SK-N-SH (cell line): ENCODE results near the gene ZNF445. TPM values are rescaled to one million over a fixed set of nuclear protein-coding genes. Genes with fewer than 3 reads are reported as not detected.
A peak's percentile ranks its signal among the peaks of the same experiment; 100 is the strongest.

Experiments
- CTCF ChIA-PET: fragments of 300-600, 350-600 bp; formaldehyde crosslinking; extraction: SDS; loops from one replicate; lab custom pipeline; 2021; lab: Yijun Ruan, JAX
- POLR2A ChIA-PET: fragments of 350-600 bp; sonication (Branson Sonifier 250); formaldehyde crosslinking; extraction: SDS; loops from one replicate; lab custom pipeline; 2020; ENCODE audit warnings: antibody characterized with exemption, inconsistent platforms; lab: Yijun Ruan, JAX
- DNase-seq: peaks from one replicate; pipeline ENCODE4 v3.0.0; 2012
- H2AFZ ChIP-seq: fragments of 200-600 bp; sonication (generic); 2 replicates; pipeline ENCODE4 v1.8.1; 2016; ENCODE audit warnings: antibody characterized with exemption, mild to moderate bottlenecking, low read depth
- H3F3A ChIP-seq: fragments of 200-600 bp; sonication (generic); replicated peaks from 2 replicates; pipeline ENCODE3; 2016; ENCODE audit warnings: antibody characterized with exemption, mild to moderate bottlenecking; ENCODE audit not compliant: insufficient read depth
- H3K27ac ChIP-seq, 2 experiments: fragments of 200-500 bp in 1 of 2; fragments of 200-600 bp in 1 of 2; sonication (Bioruptor generic) in 1 of 2; sonication (generic), shearing (Covaris generic) in 1 of 2; 2 replicates each; pipeline versions ENCODE4 v1.5.1 to v1.6.1; 2014 to 2016; ENCODE audit warnings: low read depth in 2 of 2, inconsistent platforms in 1 of 2, low read length in 1 of 2, mild to moderate bottlenecking in 1 of 2, mixed read lengths in 1 of 2
- H3K27me3 ChIP-seq: fragments of 200-600 bp; sonication (generic), shearing (Covaris generic); 2 replicates; pipeline ENCODE4 v1.6.1; 2016; ENCODE audit warnings: mixed run types; ENCODE audit not compliant: insufficient read depth
- H3K36me3 ChIP-seq, 2 experiments: fragments of 200-500 bp in 1 of 2; fragments of 200-600 bp in 1 of 2; sonication (Bioruptor generic) in 1 of 2; sonication (generic) in 1 of 2; replicated peaks in 1 of 2; 2 replicates each; pipeline versions ENCODE3 to v1.5.1; 2014 to 2016; ENCODE audit warnings: low read length in 1 of 2, mild to moderate bottlenecking in 1 of 2; ENCODE audit not compliant: insufficient read depth in 2 of 2, control insufficient read depth in 1 of 2
- H3K4me1 ChIP-seq, 2 experiments: fragments of 200-500 bp in 1 of 2; fragments of 200-600 bp in 1 of 2; sonication (Bioruptor generic) in 1 of 2; sonication (generic), shearing (Covaris generic) in 1 of 2; 2 replicates each; pipeline versions ENCODE4 v1.5.1 to v1.6.1; 2014 to 2016; ENCODE audit warnings: low read depth in 1 of 2, low read length in 1 of 2, mixed run types in 1 of 2; ENCODE audit not compliant: insufficient read depth in 2 of 2, control insufficient read depth in 1 of 2
- H3K4me2 ChIP-seq: fragments of 200-600 bp; sonication (generic), shearing (Covaris generic); 2 replicates; pipeline ENCODE4 v1.6.1; 2017; ENCODE audit warnings: mixed run types
- H3K4me3 ChIP-seq, 2 experiments: fragments of 200-500 bp in 1 of 2; fragments of 200-600 bp in 1 of 2; sonication (Bioruptor generic) in 1 of 2; sonication (generic), shearing (Covaris generic) in 1 of 2; 2 replicates each; pipeline versions ENCODE4 v1.5.1 to v1.8.1; 2014 to 2016; ENCODE audit warnings: low read depth in 2 of 2, inconsistent platforms in 1 of 2, low read length in 1 of 2, mild to moderate bottlenecking in 1 of 2, mixed read lengths in 1 of 2, moderate library complexity in 1 of 2
- H3K79me2 ChIP-seq: fragments of 200-600 bp; sonication (generic); 2 replicates; pipeline ENCODE4 v1.8.1; 2017; ENCODE audit warnings: mild to moderate bottlenecking; ENCODE audit not compliant: insufficient read depth
- H3K9ac ChIP-seq: fragments of 200-600 bp; sonication (generic); 2 replicates; pipeline ENCODE4 v1.6.1; 2017; ENCODE audit warnings: mixed run types
- H3K9me2 ChIP-seq: fragments of 200-600 bp; sonication (generic); 2 replicates; pipeline ENCODE4 v1.6.1; 2017; ENCODE audit warnings: mixed run types
- H3K9me3 ChIP-seq: fragments of 200-600 bp; sonication (generic); 2 replicates; pipeline ENCODE4 v1.6.1; 2017; ENCODE audit warnings: mixed run types, mild to moderate bottlenecking, moderate library complexity
- H4K20me1 ChIP-seq: fragments of 200-600 bp; sonication (generic); 2 replicates; pipeline ENCODE4 v1.6.1; 2017; ENCODE audit warnings: mild to moderate bottlenecking, mixed run types; ENCODE audit not compliant: insufficient read depth
- ELF1 ChIP-seq: IDR thresholded peaks from 2 replicates; pipeline ENCODE4 v1.4.0; 2012
- EP300 ChIP-seq, 2 experiments: IDR thresholded peaks; 2 replicates each; pipeline versions ENCODE4 v1.4.0 to v1.6.1; 2012; ENCODE audit warnings: borderline replicate concordance in 1 of 2, low read depth in 1 of 2, low read length in 1 of 2
- FOSL2 ChIP-seq: IDR thresholded peaks from 2 replicates; pipeline ENCODE4 v1.4.0; 2012; ENCODE audit warnings: low read depth, mild to moderate bottlenecking, moderate library complexity, borderline replicate concordance
- FOXJ3 ChIP-seq: sonication (generic); formaldehyde crosslinking; IDR thresholded peaks from 2 replicates; pipeline ENCODE4 v1.5.1; 2020; ENCODE audit warnings: mild to moderate bottlenecking, missing genetic modification reagents
- FOXM1 ChIP-seq: IDR thresholded peaks from 2 replicates; pipeline ENCODE4 v1.4.0; 2012; ENCODE audit warnings: low read depth, mild to moderate bottlenecking
- GATA2 ChIP-seq: sonication (generic); formaldehyde crosslinking; IDR thresholded peaks from 2 replicates; pipeline ENCODE4 v1.5.0; 2020; ENCODE audit warnings: mild to moderate bottlenecking, missing genetic modification reagents
- JUND ChIP-seq: IDR thresholded peaks from 2 replicates; pipeline ENCODE4 v1.4.0; 2012
- MEF2A ChIP-seq: IDR thresholded peaks from 2 replicates; pipeline ENCODE4 v1.4.0; 2012; ENCODE audit warnings: low read depth, borderline replicate concordance
- NFIC ChIP-seq: IDR thresholded peaks from 2 replicates; pipeline ENCODE4 v1.4.0; 2012; ENCODE audit warnings: borderline replicate concordance
- RAD21 ChIP-seq: IDR thresholded peaks from 2 replicates; pipeline ENCODE4 v1.6.1; 2012; ENCODE audit warnings: mild to moderate bottlenecking, low read length
- RCOR1 ChIP-seq: fragments of 150-350 bp; IDR thresholded peaks from 2 replicates; pipeline ENCODE4 v1.6.1; 2017; ENCODE audit warnings: antibody characterized with exemption, low read length
- RFX5 ChIP-seq: IDR thresholded peaks from 2 replicates; pipeline ENCODE4 v1.6.1; 2012; ENCODE audit warnings: mild to moderate bottlenecking, improper control_type of control experiment, low read length
- RXRA ChIP-seq: IDR thresholded peaks from 2 replicates; pipeline ENCODE4 v1.4.0; 2012; ENCODE audit warnings: low read depth, mild to moderate bottlenecking, borderline replicate concordance
- SIN3A ChIP-seq: IDR thresholded peaks from 2 replicates; pipeline ENCODE4 v1.6.1; 2012; ENCODE audit warnings: low read depth, mild to moderate bottlenecking, low read length, moderate library complexity, borderline replicate concordance
- SMC3 ChIP-seq: IDR thresholded peaks from 2 replicates; pipeline ENCODE4 v1.6.1; 2012; ENCODE audit warnings: low read depth, low read length, improper control_type of control experiment
- TCF12 ChIP-seq: IDR thresholded peaks from 2 replicates; pipeline ENCODE4 v1.4.0; 2012
- TEAD4 ChIP-seq: IDR thresholded peaks from 2 replicates; pipeline ENCODE4 v1.4.0; 2012; ENCODE audit warnings: mild to moderate bottlenecking, borderline replicate concordance; ENCODE audit not compliant: insufficient read depth
- YY1 ChIP-seq: IDR thresholded peaks from 2 replicates; pipeline ENCODE4 v1.4.0; 2012; ENCODE audit warnings: low read depth, mild to moderate bottlenecking
- WGBS: methylation state at CpG from one replicate; pipeline ENCODE4 v1.1.6; 2017; ENCODE audit warnings: low lambda C conversion rate; 5-methylcytosine and 5-hydroxymethylcytosine counted together
- polyA plus RNA-seq, 3 experiments: library from polyadenylated mRNA; depleted of rRNA; stranded (reverse); fragments of >200 nt; gene quantifications; 2 replicates each; pipeline ENCODE4 v1.2.3, GENCODE V29; 2012
- TF ChIP-seq, protein P1 (sequence below): IDR thresholded peaks from 2 replicates; pipeline ENCODE4 v1.4.0; 2012; ENCODE audit warnings: low read depth, borderline replicate concordance
- TF ChIP-seq, protein P2 (sequence below): IDR thresholded peaks from 2 replicates; pipeline ENCODE4; 2012
- TF ChIP-seq, protein P3 (sequence below): IDR thresholded peaks from 2 replicates; pipeline ENCODE4 v1.4.0; 2012; ENCODE audit warnings: low read depth
- TF ChIP-seq, protein P4 (sequence below): fragments of 150-350 bp; IDR thresholded peaks from 2 replicates; pipeline ENCODE4 v1.6.1; 2016; ENCODE audit warnings: mild to moderate bottlenecking, low read depth, low read length
- TF ChIP-seq, protein P5 (sequence below): fragments of 200-600 bp; sonication (generic); IDR thresholded peaks from 2 replicates; pipeline ENCODE4 v1.6.1; 2017; ENCODE audit warnings: antibody characterized with exemption, mild to moderate bottlenecking, moderate library complexity
- TF ChIP-seq, protein P6 (sequence below): IDR thresholded peaks from 2 replicates; pipeline ENCODE4 v1.4.0; 2012; ENCODE audit warnings: low read depth, borderline replicate concordance
- TF ChIP-seq, protein P7 (sequence below): fragments of 150-350 bp; IDR thresholded peaks from 2 replicates; pipeline ENCODE4 v1.6.1; 2017; ENCODE audit warnings: antibody characterized with exemption, low read length, low read depth, borderline replicate concordance

ZNF445 gene
- polyA plus RNA-seq, 1 of the 3 experiments (the other 2 are of a cell fraction) = 2.2 TPM

DNA sequence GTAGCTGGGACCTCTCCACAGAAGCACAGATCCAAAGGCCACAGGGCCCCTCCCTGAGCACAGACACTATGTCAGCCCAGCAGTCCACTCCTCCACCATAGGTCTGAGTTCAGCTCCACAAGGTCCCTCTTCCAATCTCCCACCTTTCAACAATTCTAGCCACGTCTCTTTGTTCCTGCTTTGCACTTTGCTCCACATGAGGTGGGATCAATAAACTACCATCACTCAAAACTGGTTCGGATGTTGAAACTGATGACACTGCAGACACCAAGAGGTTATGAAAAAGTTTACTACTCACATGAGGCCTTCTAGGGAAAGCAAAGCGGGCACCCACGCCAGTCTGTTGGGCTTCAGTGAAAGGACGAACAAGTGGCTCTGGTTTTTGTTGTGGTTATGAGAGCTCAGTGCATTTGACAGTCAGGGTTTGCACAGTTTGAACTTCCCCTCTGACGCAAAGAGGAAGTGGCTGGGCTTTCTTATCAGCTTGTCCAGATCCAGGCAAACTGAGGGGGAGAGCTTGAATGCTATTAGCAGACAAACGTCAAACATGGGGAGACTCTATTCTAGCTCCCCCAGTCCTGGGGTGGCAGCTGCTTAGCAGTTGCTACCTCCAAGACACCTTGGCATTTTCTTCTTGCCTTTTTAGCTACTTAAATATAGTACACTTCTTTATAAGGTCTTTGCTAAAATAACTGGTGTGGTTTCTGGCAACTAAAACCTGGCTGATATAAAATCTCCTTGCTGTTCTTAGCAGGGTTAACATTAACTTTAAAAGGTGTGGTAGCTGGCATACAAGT, 37.8 kb downstream of the ZNF445 start:
- H2AFZ ChIP-seq = no peak overlapping the region
- ChIA-PET POLR2A (interaction anchor here (0.9 to 1.7 kb wide), 4 partner anchors 9 to 101 kb away, joined by 3 to 11 read pairs (median 4); partner anchors contain the start of genes TCAIM and ZNF445), CTCF (interaction anchor here (1.3 kb wide), 1 partner anchor 8 kb away, joined by 3 read pairs; no protein-coding TSS in a partner anchor)
- H3K4me3 ChIP-seq = no peak overlapping the region; a peak in 1 of 4 replicates
- H3K9me3 ChIP-seq = no peaks in the 10 kb centered on the region
- H3K9me2 ChIP-seq = no peaks in the 10 kb centered on the region
- H3K36me3 ChIP-seq = peaks cover 9% of the 10 kb centered on the region in 2 experiments
- no peak overlapping the region for H3K9ac ChIP-seq
- no peak overlapping the region; the same call in 1 of the 2 replicates for H3K4me2 ChIP-seq
- peaks cover 3 to 28% of the 10 kb centered on the region in 2 experiments; a peak in 2 of 4 replicates for H3K4me1 ChIP-seq
- peak overlapping the region; percentile 67 to 89 for H3K27ac ChIP-seq
- peaks cover 8% of the 10 kb centered on the region for H3F3A ChIP-seq
- 26% methylated on average over 7 of the region's 7 CpGs for WGBS
- no peaks in the 10 kb centered on the region for H3K27me3 ChIP-seq
- no peaks in the 10 kb centered on the region for H4K20me1 ChIP-seq
- peak; percentile 74 for DNase-seq
- no peaks in the 10 kb centered on the region for H3K79me2 ChIP-seq
- TF ChIP-seq RFX5 (no peak), FOXJ3 (CRISPR knock-in tag) (0 out of 2 replicates have a peak, but pooled peaks have one; percentile 57), TCF12 (peak; percentile 94), RAD21 (peak; percentile 36; the same call in 1 of the 2 replicates), TEAD4 (no peak), ELF1 (no peak), RXRA (no peak), RCOR1 (peak; percentile 73), NFIC (no peak), YY1 (no peak), SIN3A (0 out of 2 replicates have a peak, but pooled peaks have one; percentile 29), MEF2A (no peak), GATA2 (CRISPR knock-in tag) (peak; percentile 82), FOXM1 (no peak), FOSL2 (no peak), SMC3 (no peak), EP300 (IDR thresholded peaks at IDR 0.05; ENCODE audit: borderline replicate concordance in 1 of 2, low read depth in 1 of 2, low read length in 1 of 2) (peak in 1 of 2 experiments; percentile 70; a peak in 2 of 4 replicates), JUND (no peak; the same call in 1 of the 2 replicates)
- TF ChIP-seq, protein P1, sequence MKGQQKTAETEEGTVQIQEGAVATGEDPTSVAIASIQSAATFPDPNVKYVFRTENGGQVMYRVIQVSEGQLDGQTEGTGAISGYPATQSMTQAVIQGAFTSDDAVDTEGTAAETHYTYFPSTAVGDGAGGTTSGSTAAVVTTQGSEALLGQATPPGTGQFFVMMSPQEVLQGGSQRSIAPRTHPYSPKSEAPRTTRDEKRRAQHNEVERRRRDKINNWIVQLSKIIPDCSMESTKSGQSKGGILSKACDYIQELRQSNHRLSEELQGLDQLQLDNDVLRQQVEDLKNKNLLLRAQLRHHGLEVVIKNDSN = no peak
- TF ChIP-seq, protein P2, sequence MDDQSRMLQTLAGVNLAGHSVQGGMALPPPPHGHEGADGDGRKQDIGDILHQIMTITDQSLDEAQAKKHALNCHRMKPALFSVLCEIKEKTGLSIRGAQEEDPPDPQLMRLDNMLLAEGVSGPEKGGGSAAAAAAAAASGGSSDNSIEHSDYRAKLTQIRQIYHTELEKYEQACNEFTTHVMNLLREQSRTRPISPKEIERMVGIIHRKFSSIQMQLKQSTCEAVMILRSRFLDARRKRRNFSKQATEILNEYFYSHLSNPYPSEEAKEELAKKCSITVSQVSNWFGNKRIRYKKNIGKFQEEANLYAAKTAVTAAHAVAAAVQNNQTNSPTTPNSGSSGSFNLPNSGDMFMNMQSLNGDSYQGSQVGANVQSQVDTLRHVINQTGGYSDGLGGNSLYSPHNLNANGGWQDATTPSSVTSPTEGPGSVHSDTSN = peak; percentile 74
- TF ChIP-seq, protein P3, sequence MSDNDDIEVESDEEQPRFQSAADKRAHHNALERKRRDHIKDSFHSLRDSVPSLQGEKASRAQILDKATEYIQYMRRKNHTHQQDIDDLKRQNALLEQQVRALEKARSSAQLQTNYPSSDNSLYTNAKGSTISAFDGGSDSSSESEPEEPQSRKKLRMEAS = no peak; the same call in 1 of the 2 replicates
- TF ChIP-seq, protein P4, sequence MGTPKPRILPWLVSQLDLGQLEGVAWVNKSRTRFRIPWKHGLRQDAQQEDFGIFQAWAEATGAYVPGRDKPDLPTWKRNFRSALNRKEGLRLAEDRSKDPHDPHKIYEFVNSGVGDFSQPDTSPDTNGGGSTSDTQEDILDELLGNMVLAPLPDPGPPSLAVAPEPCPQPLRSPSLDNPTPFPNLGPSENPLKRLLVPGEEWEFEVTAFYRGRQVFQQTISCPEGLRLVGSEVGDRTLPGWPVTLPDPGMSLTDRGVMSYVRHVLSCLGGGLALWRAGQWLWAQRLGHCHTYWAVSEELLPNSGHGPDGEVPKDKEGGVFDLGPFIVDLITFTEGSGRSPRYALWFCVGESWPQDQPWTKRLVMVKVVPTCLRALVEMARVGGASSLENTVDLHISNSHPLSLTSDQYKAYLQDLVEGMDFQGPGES = no peak
- TF ChIP-seq, protein P5, sequence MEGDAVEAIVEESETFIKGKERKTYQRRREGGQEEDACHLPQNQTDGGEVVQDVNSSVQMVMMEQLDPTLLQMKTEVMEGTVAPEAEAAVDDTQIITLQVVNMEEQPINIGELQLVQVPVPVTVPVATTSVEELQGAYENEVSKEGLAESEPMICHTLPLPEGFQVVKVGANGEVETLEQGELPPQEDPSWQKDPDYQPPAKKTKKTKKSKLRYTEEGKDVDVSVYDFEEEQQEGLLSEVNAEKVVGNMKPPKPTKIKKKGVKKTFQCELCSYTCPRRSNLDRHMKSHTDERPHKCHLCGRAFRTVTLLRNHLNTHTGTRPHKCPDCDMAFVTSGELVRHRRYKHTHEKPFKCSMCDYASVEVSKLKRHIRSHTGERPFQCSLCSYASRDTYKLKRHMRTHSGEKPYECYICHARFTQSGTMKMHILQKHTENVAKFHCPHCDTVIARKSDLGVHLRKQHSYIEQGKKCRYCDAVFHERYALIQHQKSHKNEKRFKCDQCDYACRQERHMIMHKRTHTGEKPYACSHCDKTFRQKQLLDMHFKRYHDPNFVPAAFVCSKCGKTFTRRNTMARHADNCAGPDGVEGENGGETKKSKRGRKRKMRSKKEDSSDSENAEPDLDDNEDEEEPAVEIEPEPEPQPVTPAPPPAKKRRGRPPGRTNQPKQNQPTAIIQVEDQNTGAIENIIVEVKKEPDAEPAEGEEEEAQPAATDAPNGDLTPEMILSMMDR = no peak
- TF ChIP-seq, protein P6, sequence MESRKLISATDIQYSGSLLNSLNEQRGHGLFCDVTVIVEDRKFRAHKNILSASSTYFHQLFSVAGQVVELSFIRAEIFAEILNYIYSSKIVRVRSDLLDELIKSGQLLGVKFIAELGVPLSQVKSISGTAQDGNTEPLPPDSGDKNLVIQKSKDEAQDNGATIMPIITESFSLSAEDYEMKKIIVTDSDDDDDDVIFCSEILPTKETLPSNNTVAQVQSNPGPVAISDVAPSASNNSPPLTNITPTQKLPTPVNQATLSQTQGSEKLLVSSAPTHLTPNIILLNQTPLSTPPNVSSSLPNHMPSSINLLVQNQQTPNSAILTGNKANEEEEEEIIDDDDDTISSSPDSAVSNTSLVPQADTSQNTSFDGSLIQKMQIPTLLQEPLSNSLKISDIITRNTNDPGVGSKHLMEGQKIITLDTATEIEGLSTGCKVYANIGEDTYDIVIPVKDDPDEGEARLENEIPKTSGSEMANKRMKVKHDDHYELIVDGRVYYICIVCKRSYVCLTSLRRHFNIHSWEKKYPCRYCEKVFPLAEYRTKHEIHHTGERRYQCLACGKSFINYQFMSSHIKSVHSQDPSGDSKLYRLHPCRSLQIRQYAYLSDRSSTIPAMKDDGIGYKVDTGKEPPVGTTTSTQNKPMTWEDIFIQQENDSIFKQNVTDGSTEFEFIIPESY = no peak
- TF ChIP-seq, protein P7, sequence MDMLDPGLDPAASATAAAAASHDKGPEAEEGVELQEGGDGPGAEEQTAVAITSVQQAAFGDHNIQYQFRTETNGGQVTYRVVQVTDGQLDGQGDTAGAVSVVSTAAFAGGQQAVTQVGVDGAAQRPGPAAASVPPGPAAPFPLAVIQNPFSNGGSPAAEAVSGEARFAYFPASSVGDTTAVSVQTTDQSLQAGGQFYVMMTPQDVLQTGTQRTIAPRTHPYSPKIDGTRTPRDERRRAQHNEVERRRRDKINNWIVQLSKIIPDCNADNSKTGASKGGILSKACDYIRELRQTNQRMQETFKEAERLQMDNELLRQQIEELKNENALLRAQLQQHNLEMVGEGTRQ = no peak
